NB4 (cell line): ENCODE results near the gene FZR1.

Source experiments
- DNase-seq: peaks from one replicate; pipeline ENCODE4 v3.0.0; 2010; ENCODE audit warnings: low read depth
- H3K4me3 ChIP-seq: one replicate; pipeline ENCODE4 v1.5.1; 2011; ENCODE audit warnings: mild to moderate bottlenecking, low read depth, low read length, moderate library complexity
- CTCF ChIP-seq: IDR thresholded peaks from one replicate; pipeline ENCODE4 v1.5.1; 2012; ENCODE audit warnings: low read depth, low read length
- MAX ChIP-seq: IDR thresholded peaks from 2 replicates; pipeline ENCODE4 v1.6.1; 2011; ENCODE audit warnings: low read depth, low read length
- MYC ChIP-seq: IDR thresholded peaks from 2 replicates; pipeline ENCODE4 v1.6.1; 2011; ENCODE audit warnings: low read depth, low read length
- POLR2A ChIP-seq: IDR thresholded peaks from 2 replicates; pipeline ENCODE4 v1.6.1; 2011; ENCODE audit warnings: mild to moderate bottlenecking; ENCODE audit not compliant: insufficient read length; ENCODE audit errors: extremely low read depth

FZR1 gene

GRCh38 chr19:3535981-3536380 lies 29.9 kb downstream of the FZR1 start:
- TF ChIP-seq MAX (no peak), CTCF (no peak)
- DNase-seq = no peak
- H3K4me3 ChIP-seq = no peak overlapping the region

- H3K4me3 ChIP-seq = no peak overlapping the region
- no peak for DNase-seq
- TF ChIP-seq CTCF = no peak
- TF ChIP-seq POLR2A = no peak
- no peak for TF ChIP-seq MYC
- TF ChIP-seq MAX = no peak
Measured at GRCh38 chr19:3536429-3537100, 30.5 kb downstream of the FZR1 start.

GRCh38 chr19:3537101-3537437 lies 31.0 kb downstream of the FZR1 start:
- no peak for DNase-seq
- TF ChIP-seq POLR2A = no peak
- TF ChIP-seq CTCF = no peak
- TF ChIP-seq MYC = no peak
- TF ChIP-seq MAX = no peak
- H3K4me3 ChIP-seq = no peak overlapping the region

- peak; percentile 67 for DNase-seq
- no peak overlapping the region for H3K4me3 ChIP-seq
- TF ChIP-seq MAX (0 out of 2 replicates have a peak, but pooled peaks have one; percentile 19), CTCF (no peak), POLR2A (no peak), MYC (peak; percentile 51)
Measured at GRCh38 chr19:3537438-3538240, 31.5 kb downstream of the FZR1 start.

- TF ChIP-seq CTCF (no peak), MAX (no peak), POLR2A (no peak), MYC (no peak)
- no peak for DNase-seq
- no peak overlapping the region for H3K4me3 ChIP-seq
Measured at GRCh38 chr19:3538258-3538929, 32.3 kb downstream of the FZR1 start.
